OCI-M2 (cell line): ENCODE measurements around the gene CREBBP.

ENCODE experiments used
- DNase-seq: peaks from one replicate; lab custom pipeline; 2025; ENCODE audit not compliant: unreplicated experiment; lab: John Stamatoyannopoulos, UW

The CREBBP gene

DNA sequence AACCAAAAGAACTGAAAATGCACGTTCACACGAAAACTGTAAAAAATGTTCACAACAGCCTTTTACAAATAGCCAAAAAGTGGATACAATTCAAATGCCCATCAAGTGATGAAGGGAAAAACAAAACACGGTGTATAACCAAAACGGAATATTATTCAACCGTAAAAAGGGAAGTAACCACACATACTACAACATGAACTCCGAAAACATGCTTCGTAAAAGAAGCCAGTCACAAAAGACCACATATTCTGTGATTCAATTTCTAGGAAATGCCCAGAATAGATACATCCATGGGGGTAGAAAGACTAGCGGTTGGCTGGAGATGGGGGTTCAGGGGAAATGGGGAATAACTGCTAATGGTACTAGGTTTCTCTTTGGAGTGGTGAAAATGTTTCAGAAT is 81.7 kb downstream of the CREBBP start:
- DNase-seq = no peak

- DNase-seq = no peak
Observed at GRCh38 chr16:3797904-3798811, 82.4 kb downstream of the CREBBP start.

DNA sequence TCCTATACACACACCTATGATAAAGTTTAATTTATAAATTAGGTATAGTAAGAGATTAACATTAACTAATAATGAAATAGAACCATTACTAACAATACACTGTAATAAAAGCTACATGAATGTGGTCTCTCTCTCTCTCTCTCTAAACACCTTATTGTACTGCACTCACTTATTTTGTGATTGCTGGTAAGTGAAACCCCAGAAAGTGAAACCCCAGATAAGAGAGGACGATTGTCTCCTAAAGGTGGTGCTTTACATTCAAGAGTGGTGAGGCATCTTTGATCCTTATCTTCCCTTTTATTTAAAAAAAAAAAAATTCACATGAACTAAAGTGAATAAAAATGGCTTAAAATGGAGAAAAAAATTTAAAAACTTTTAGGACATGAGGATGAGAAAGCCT is 83.0 kb downstream of the CREBBP start:
- DNase-seq = no peak

DNA sequence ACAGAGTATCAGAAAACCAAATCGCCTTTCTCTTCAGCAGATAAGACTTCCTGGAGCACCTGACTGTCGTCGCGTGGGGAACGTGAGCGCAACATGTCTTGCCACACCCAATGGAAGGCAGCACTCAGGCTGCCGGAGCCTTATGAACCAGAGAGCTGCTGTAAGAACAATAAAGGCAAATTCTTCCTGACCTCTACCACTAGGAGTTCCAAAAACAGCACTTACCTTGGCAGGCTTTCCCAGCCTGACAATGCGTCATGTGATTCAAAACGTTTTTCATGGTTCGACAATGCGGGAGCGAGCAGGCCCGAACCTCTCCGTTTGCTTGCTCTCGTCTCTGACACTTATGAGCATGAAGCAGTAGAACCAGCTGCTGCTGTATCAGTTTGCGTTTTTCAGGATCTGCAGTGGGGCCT is 87.3 kb downstream of the CREBBP start:
- no peak for DNase-seq

DNA sequence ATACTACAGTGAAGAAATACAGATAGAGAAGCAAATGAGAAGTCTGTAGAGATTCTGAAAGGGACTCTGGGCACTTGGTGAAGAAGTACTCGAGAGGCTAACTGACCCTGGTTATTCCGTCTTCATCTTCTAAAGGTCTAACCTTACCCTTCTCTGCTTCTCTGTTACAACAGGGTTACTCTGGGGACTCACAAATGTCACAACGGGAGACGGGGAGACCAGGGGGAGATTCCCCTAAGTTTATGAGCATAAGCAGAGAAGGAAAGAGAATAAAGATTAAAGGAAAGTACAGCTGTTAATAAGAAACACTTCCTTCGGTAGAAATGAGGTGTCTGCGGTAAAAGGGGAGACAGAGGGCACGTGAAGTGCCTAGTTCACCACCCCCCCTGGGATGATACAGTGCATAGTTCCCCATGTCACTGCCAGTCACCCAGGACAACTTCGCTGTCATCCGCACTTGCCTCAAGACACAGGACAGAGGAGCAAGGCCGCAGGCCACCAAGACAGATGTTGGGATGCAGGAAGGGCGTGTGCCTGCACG is 88.0 kb downstream of the CREBBP start:
- no peak for DNase-seq

GRCh38 chr16:3791701-3792100 is 88.8 kb downstream of the CREBBP start:
- no peak for DNase-seq

DNA sequence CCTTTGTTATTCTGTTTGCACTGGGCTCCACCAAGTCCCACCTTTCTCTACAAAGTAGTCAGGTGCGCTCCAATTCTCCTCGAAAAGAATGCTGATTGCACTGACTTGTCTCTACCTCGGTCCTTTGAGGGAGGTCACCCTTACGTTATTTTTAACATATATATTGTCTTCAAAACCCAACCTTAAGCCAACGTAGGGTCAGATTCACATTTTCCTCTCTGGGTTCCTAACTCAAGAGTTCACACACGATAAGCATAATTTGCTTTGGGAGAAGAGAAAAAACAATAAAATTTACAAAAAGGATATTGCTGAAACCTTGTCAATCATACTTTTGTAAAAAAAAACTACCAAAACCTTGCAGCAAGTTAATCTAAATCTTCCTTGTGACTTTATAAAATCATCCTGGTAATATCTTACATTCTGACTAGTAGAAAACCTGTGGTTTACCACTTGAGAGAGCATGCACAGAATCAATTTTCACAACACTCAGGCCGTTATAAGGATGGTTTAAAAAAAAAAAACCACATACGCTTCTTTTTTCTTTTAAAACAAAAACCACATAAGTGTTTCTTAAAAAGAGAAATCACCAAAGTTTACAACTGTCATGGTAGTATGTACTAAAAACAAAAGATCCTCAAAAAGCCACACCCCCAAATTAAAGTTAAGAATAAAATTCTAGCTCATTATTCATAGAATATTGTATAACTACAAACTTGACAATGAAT is 91.0 kb downstream of the CREBBP start:
- DNase-seq = no peak

DNA sequence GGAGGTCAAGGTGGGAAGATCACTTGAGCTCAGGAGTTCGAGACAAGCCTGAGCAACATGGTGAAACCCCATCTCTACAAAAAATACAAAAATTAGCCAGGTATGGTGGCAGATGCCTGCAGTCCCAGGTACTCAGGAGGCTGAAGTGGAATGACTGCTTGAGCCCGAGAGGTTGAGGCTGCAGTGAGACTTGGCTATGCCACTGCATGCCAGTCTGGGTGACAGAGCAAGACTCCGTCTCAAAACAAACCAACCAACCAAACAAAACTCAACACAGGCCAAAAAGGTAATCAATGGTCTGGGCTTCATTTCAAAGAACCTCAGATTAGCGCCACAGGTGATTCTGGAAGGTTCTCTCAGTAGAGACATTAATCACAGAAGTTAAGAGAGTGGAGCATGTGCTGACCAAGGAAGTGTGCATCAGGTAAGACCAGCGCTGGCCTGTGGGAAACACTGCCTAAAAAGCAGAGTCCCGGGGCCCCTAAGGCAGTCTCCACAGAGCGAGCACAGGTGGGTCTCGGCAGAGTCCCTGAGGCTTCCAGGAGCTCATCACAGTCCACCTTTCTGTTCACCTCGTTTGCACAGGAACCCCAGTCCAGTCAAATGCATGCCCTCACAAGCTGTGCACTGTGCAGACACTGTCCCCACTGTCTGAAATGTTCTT is 91.7 kb downstream of the CREBBP start:
- no peak for DNase-seq

DNA sequence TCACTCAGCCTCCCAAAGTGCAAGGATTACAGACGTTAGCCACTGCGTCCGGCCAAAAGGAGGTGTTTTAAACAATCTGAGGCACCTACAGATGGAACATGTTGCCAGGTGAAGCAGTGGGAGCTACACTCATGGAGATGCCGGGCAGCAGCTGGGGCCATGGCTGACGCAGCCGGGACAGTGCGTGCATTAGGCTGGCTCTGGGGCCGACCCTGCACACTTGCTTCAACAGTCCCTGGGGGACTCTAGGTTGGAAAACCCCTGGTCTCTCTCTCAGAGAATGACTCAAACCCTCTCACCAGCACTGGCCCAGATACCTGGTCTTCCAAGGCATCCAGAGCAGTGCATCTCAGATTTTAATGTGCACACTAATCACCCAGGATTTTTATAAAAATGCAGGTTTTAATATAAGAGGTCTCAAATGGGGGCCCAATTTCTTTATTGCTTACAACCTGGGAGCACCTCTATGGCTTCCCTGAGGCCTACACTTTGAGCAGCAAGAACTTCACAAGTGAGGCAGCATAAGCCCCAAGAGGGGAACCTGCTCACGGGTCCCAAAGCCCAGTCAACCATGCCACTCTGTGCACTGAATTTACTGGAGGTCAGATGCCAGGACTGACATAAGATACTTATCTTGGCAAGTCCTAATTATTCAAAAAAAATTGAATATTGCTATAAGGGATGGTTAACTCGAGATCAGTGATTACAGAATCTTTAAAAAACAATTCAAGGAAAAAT is 92.4 kb downstream of the CREBBP start:
- no peak for DNase-seq

- no peak for DNase-seq
Observed at GRCh38 chr16:3785413-3785812, 95.1 kb downstream of the CREBBP start.

GRCh38 chr16:3783516-3783915 is 97.0 kb downstream of the CREBBP start:
- DNase-seq = no peak

DNA sequence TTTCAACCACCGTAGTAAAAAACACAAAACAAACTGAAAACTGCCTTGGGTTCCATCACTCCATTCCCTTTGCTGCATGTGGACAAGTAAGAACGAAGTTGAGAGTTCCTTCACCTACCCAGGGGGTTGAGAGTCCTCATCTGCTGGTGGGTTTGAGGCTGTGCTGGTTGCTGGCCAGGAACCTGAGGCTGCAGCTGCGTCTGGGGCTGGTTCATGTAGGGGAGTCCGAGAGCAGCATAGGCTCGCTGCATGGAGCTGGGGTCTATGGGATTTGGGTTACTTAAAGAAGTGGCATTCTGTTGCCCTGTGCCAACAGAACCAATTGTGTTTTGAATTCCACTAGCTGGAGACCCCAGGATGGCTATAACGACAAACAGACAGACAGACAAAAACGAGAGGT is 97.9 kb downstream of the CREBBP start:
- DNase-seq = no peak

DNA sequence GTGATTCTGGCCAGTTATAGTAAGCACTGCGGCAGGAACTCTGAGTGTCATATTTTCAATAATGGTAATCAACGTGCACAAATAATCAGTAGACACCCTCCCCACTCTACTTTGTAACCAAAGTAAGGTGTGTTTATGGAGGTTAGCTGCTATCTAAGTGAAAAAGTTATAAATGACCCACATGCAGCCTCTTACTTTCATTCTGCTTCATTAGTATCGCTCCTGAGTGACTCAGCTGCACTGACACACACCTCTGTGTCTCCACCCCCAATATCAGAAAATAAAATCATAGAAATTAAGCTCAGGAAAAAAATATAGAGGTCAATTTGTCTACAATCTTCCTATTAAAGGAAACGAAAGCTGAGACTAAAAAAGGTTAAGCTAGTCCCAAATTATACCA is 99.1 kb downstream of the CREBBP start:
- no peak for DNase-seq

- no peak for DNase-seq
Observed at GRCh38 chr16:3780570-3780969, 99.9 kb downstream of the CREBBP start.

- DNase-seq = no peak
Observed at GRCh38 chr16:3776316-3776715, 104.2 kb downstream of the CREBBP start.

GRCh38 chr16:3774819-3775218 is 105.7 kb downstream of the CREBBP start:
- DNase-seq = no peak

- DNase-seq = no peak
Observed at GRCh38 chr16:3774156-3774767, 106.3 kb downstream of the CREBBP start.

GRCh38 chr16:3773663-3774062 is 106.8 kb downstream of the CREBBP start:
- no peak for DNase-seq

GRCh38 chr16:3771513-3771912 is 109.0 kb downstream of the CREBBP start:
- DNase-seq = no peak

GRCh38 chr16:3770530-3770929 is 110.0 kb downstream of the CREBBP start:
- DNase-seq = no peak
